Measurements from ENCODE around the gene LRRC73.
"Not testable (repeated sequence)": the region's sequence is repeated elsewhere in the genome, so short reads cannot be mapped to it uniquely, and the experiment has no call there.

DNA sequence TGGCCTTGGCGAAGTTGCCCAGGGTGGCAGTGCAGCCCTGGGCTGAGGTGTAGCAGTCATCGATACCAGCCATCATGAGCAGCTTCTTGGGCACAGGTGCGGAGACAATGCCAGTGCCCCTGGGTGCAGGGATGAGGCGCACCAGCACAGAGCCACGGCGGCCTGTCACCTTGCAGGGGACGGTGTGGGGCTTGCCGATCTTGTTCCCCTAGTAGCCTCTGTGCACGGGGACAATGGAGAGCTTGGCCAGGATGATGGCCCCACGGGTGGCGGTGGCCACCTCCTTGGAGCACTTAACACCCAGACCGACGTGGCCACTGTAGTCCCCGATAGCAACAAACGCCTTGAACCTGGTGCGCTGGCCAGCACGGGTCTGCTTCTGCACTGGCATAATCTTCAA, 28.8 kb upstream of the LRRC73 start:
- TF ChIP-seq EP300, POLR2A (IDR thresholded peaks at IDR 0.05): not testable (repeated sequence)
